Measurements from ENCODE around the gene MATCAP1. TPM values are rescaled to one million over a fixed set of nuclear protein-coding genes. Genes with fewer than 3 reads are reported as not detected.

The MATCAP1 gene
- total RNA-seq (2012; rRNA removed) (7.5 and 8.2 TPM in 2 replicates), polyA plus RNA-seq (2012; rRNA removed) (43.9 and 47.3 TPM in 2 replicates), Bru-seq, nascent RNA (percentile 77 among the genes with signal in this experiment), BruChase-seq, experiment 1, labeled RNA remaining after a 6-hour chase (percentile 87 among the genes with signal in this experiment), BruChase-seq, experiment 2, labeled RNA remaining after a 2-hour chase (percentile 86 among the genes with signal in this experiment)
- 15.4 and 29.8 TPM in 2 replicates for polyA plus RNA-seq (2012; cell fraction: cytosol; rRNA removed)
- 309 and 661 TPM in 2 replicates for polyA plus RNA-seq (2012; cell fraction: nucleus; rRNA removed; ENCODE audit: low replicate concordance)
- long read RNA-seq, partial matches to known transcripts: 0 of 13 reads
- long read RNA-seq, other reads (novel, unspliced or antisense): 10 of 13 reads

DNA sequence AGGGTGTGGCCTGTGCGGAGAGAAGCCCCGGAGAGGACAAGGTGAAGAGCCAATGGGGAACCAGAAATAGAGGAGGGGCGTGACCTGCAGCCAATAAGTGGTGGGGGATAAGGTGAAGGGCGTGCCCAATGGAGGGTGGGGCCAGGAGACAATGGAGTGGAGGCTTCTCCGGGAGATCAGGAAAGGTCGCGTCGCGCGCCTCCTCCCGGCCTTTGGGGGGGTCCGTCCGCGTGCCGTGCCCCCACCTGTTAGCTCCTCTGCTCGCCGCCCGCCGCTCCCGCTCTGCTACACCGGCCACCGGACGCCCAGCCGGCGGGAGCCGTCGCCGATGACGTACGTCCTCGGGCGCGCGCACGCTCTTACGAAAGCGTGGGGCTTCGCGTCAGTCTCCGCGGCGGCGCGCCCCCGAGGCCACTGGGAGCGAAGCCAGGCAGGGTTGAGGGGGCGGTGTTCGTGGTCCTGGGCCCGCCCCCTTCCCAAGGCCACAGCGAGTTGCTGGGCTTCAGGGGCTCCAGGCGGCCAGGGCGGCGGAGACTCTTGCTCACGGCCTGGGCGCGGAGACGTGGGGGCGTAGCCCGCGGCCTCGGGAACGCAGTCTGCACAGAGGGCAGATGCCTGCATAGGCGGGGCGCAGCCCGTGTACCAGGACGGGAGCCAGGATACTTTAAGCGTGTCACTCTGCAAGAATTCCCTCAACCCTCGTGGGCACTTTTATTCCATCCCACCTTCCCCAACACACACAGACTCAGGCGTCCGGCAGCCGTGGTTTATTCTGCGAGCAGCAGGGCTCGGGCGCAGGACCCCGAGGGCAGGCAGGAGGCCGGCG lies at the start of gene MATCAP1:
MATCAP1 (minus strand) TSS at position 337 of the 826 bp plus-strand sequence. CDS start 3,353 bp downstream, outside the sequence.
- CTCF ChIA-PET: no interaction called here
- Histone ChIP-seq H3K9me1 (ENCODE audit: insufficient read depth, low read length) (peaks cover 13% of the 10 kb centered on the region), H3K4me1 (ENCODE audit: control insufficient read depth, insufficient read depth, low read length) (peaks cover 11% of the 10 kb centered on the region), H4K20me1 (ENCODE audit: insufficient read depth, low read length) (peaks cover 20% of the 10 kb centered on the region), H2AK5ac (ENCODE audit: low read depth, low read length) (peak within 1 kb of the TSS; percentile 37; the same call in 1 of the 2 replicates), H3K4ac (ENCODE audit: low read depth, low read length) (peak within 1 kb of the TSS; percentile 89), H4K5ac (ENCODE audit: low read depth, low read length) (peak within 1 kb of the TSS; percentile 19; the same call in 1 of the 2 replicates), H3K79me1 (ENCODE audit: low read depth in 1 of 2, low read length in 2 of 2) (peaks cover 19 to 35% of the 10 kb centered on the region in 2 experiments), H3K9ac (ENCODE audit: low read depth, low read length) (peak within 1 kb of the TSS; percentile 71), H2BK20ac (ENCODE audit: low read depth, low read length) (0 out of 2 replicates have a peak within 1 kb of the TSS, but pooled peaks have one; percentile 21), H2BK120ac (ENCODE audit: low read depth, low read length) (peak within 1 kb of the TSS; percentile 92), H2AFZ (replicated peaks; ENCODE audit: low read length, poor library complexity) (peak within 1 kb of the TSS; percentile 97), H3K27me3 (ENCODE audit: control insufficient read depth, insufficient read depth, low read length) (no peaks in the 10 kb centered on the region), H3K4me3 (ENCODE audit: insufficient read depth, low read depth, low read length) (peak within 1 kb of the TSS; percentile 62), H4K8ac (ENCODE audit: low read depth in 2 of 2, low read length in 2 of 2) (peak within 1 kb of the TSS; percentile 36 to 93), H3K4me2 (ENCODE audit: low read depth, low read length) (peak within 1 kb of the TSS; percentile 65), H3K27ac (ENCODE audit: insufficient read depth, low read length) (peak within 1 kb of the TSS; percentile 87), H4K91ac (ENCODE audit: insufficient read depth, low read depth, low read length) (peak within 1 kb of the TSS; percentile 92; the same call in 1 of the 2 replicates), H3K9me3 (ENCODE audit: control insufficient read depth, insufficient read depth, low read length) (no peaks in the 10 kb centered on the region), H2BK5ac (ENCODE audit: low read depth, low read length, poor library complexity, severe bottlenecking) (peak within 1 kb of the TSS; percentile 88), H3K14ac (replicated peaks; ENCODE audit: low read depth, low read length) (peak within 1 kb of the TSS; percentile 88), H2AK9ac (replicated peaks; ENCODE audit: low read depth, low read length, poor library complexity) (peak within 1 kb of the TSS; percentile 68), H3K18ac (ENCODE audit: low read depth, low read length) (peak within 1 kb of the TSS; percentile 31; the same call in 1 of the 2 replicates), H3K36me3 (ENCODE audit: control insufficient read depth, insufficient read depth, low read length) (no peaks in the 10 kb centered on the region; the same call in 1 of the 2 replicates), H3K56ac (ENCODE audit: extremely low read depth, insufficient read depth, low read length) (peak within 1 kb of the TSS; percentile 77), H2BK15ac (ENCODE audit: low read depth, low read length) (peak within 1 kb of the TSS; percentile 71; the same call in 1 of the 3 replicates), H3K23ac (ENCODE audit: low read depth, low read length) (peak within 1 kb of the TSS; percentile 66; the same call in 1 of the 2 replicates)
- intact Hi-C loops (cut with micrococcal nuclease) (loop anchor here (10.0 kb wide), 1 partner anchor 169 kb away; no protein-coding TSS in a partner anchor), in situ Hi-C loops (cut with MboI; ENCODE audit: low sequenced_read_pairs) (no loop called here), dilution Hi-C loops (cut with HindIII; ENCODE audit: low sequenced_read_pairs, unreplicated experiment) (no loop called here)
- POLR2A ChIA-PET (ENCODE audit: unreplicated experiment): no interaction called here
- ATAC-seq (ENCODE audit: low read depth) (peak; percentile 91), DNase-seq (peak; percentile 97)
- no TSS peak for BruUV-seq (replicated peaks)
- 1% methylated on average over 48 of the region's 77 CpGs; no CpG with 5 or more reads in 1 of the 2 experiments for WGBS, 2 experiments (ENCODE audit: extremely low coverage in 2 of 2, insufficient read length in 1 of 2)
- TF ChIP-seq RCOR1 (IDR thresholded peaks at IDR 0.05; ENCODE audit: insufficient replicate concordance, low read length): no peak
- TF ChIP-seq, protein P1, sequence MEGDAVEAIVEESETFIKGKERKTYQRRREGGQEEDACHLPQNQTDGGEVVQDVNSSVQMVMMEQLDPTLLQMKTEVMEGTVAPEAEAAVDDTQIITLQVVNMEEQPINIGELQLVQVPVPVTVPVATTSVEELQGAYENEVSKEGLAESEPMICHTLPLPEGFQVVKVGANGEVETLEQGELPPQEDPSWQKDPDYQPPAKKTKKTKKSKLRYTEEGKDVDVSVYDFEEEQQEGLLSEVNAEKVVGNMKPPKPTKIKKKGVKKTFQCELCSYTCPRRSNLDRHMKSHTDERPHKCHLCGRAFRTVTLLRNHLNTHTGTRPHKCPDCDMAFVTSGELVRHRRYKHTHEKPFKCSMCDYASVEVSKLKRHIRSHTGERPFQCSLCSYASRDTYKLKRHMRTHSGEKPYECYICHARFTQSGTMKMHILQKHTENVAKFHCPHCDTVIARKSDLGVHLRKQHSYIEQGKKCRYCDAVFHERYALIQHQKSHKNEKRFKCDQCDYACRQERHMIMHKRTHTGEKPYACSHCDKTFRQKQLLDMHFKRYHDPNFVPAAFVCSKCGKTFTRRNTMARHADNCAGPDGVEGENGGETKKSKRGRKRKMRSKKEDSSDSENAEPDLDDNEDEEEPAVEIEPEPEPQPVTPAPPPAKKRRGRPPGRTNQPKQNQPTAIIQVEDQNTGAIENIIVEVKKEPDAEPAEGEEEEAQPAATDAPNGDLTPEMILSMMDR (conservative IDR thresholded peaks at IDR 0.05; ENCODE audit: low read depth, low read length): no peak
- peak; percentile 90 for TF ChIP-seq POLR2A (IDR thresholded peaks at IDR 0.05; ENCODE audit: low read depth, low read length)
- TF ChIP-seq MXI1 (IDR thresholded peaks at IDR 0.05; ENCODE audit: borderline replicate concordance, low read depth, low read length): peak; percentile 79; the same call in 1 of the 2 replicates
- 0 out of 2 replicates have a peak, but pooled peaks have one; percentile 14 for TF ChIP-seq BHLHE40 (IDR thresholded peaks at IDR 0.05; ENCODE audit: low read depth, low read length)
- no peak for TF ChIP-seq MAFK (IDR thresholded peaks at IDR 0.05; ENCODE audit: low read depth, low read length)
- TF ChIP-seq, protein P2, sequence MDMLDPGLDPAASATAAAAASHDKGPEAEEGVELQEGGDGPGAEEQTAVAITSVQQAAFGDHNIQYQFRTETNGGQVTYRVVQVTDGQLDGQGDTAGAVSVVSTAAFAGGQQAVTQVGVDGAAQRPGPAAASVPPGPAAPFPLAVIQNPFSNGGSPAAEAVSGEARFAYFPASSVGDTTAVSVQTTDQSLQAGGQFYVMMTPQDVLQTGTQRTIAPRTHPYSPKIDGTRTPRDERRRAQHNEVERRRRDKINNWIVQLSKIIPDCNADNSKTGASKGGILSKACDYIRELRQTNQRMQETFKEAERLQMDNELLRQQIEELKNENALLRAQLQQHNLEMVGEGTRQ (IDR thresholded peaks at IDR 0.05; ENCODE audit: low read depth, low read length): peak; percentile 4; the same call in 1 of the 2 replicates
- TF ChIP-seq RAD21 (IDR thresholded peaks at IDR 0.05; ENCODE audit: low read length): no peak; the same call in 1 of the 2 replicates
- no peak for TF ChIP-seq FOS (IDR thresholded peaks at IDR 0.05; ENCODE audit: low read depth, low read length)
- peak; percentile 93 for TF ChIP-seq CEBPB (IDR thresholded peaks at IDR 0.05; ENCODE audit: low read depth, low read length)
- TF ChIP-seq CHD1 (IDR thresholded peaks at IDR 0.05; ENCODE audit: low read depth, low read length): peak; percentile 59; the same call in 1 of the 2 replicates
- no peak for TF ChIP-seq NFE2L2 (IDR thresholded peaks at IDR 0.05; ENCODE audit: low read depth, low read length)
- no peak for TF ChIP-seq SMC3 (IDR thresholded peaks at IDR 0.05; ENCODE audit: low read depth, low read length)

Measured in IMR-90 (cell line).